ENCODE data around the gene CCM2. TPM values are rescaled to one million over a fixed set of nuclear protein-coding genes. Genes with fewer than 3 reads are reported as not detected.

Gene CCM2
- polyA plus RNA-seq, 1 donor from 2014 or later: 25.8 TPM

GRCh38 chr7:45082031-45082830, 82.2 kb downstream of the CCM2 start:
- Histone ChIP-seq H2AFZ (ENCODE audit: low read depth, low read length) (no peak overlapping the region), H3K9me2 (ENCODE audit: insufficient read depth, low read length) (no peaks in the 10 kb centered on the region), H3K27ac (ENCODE audit: low read length) (no peak overlapping the region), H3K9me3 (ENCODE audit: low read length) (no peaks in the 10 kb centered on the region), H3K4me3 (ENCODE audit: low read length) (no peak overlapping the region), H3F3A (ENCODE audit: insufficient read depth, low read length, poor library complexity, severe bottlenecking) (no peaks in the 10 kb centered on the region), H3K4me2 (ENCODE audit: low read length) (no peak overlapping the region), H3K79me2 (replicated peaks; ENCODE audit: insufficient read depth, low read length) (peaks cover 8% of the 10 kb centered on the region), H3K9ac (ENCODE audit: low read length) (no peak overlapping the region), H3K27me3 (ENCODE audit: insufficient read depth, low read depth, low read length) (no peaks in the 10 kb centered on the region), H4K20me1 (ENCODE audit: insufficient read depth) (no peaks in the 10 kb centered on the region), H3K36me3 (ENCODE audit: insufficient read depth, low read length) (peaks cover 3% of the 10 kb centered on the region)
- TF ChIP-seq POLR2AphosphoS5 (IDR thresholded peaks at IDR 0.05) (no peak), EP300 (conservative IDR thresholded peaks at IDR 0.05; ENCODE audit: poor library complexity, severe bottlenecking) (no peak), TAF1 (IDR thresholded peaks at IDR 0.05; ENCODE audit: low read depth) (no peak), REST (IDR thresholded peaks at IDR 0.05; ENCODE audit: borderline replicate concordance) (no peak), SMC3 (conservative IDR thresholded peaks at IDR 0.05; ENCODE audit: poor library complexity) (no peak), RAD21 (conservative IDR thresholded peaks at IDR 0.05) (no peak), CTCF (IDR thresholded peaks at IDR 0.05; ENCODE audit: poor library complexity, severe bottlenecking) (no peak), MXI1 (conservative IDR thresholded peaks at IDR 0.05; ENCODE audit: poor library complexity, severe bottlenecking) (no peak), EZH2 (IDR thresholded peaks at IDR 0.05; ENCODE audit: borderline replicate concordance, insufficient read depth, low read length, poor library complexity, severe bottlenecking) (no peak)

GRCh38 chr7:45082831-45083331, 82.9 kb downstream of the CCM2 start:
- Histone ChIP-seq H3K79me2 (replicated peaks; ENCODE audit: insufficient read depth, low read length) (peaks cover 15% of the 10 kb centered on the region), H3K27me3 (ENCODE audit: insufficient read depth, low read depth, low read length) (no peaks in the 10 kb centered on the region), H3K36me3 (ENCODE audit: insufficient read depth, low read length) (peaks cover under 1% of the 10 kb centered on the region), H3K4me2 (ENCODE audit: low read length) (no peak overlapping the region), H3K27ac (ENCODE audit: low read length) (no peak overlapping the region), H4K20me1 (ENCODE audit: insufficient read depth) (no peaks in the 10 kb centered on the region), H3F3A (ENCODE audit: insufficient read depth, low read length, poor library complexity, severe bottlenecking) (no peaks in the 10 kb centered on the region), H2AFZ (ENCODE audit: low read depth, low read length) (no peak overlapping the region), H3K9me2 (ENCODE audit: insufficient read depth, low read length) (no peaks in the 10 kb centered on the region), H3K9ac (ENCODE audit: low read length) (no peak overlapping the region), H3K9me3 (ENCODE audit: low read length) (no peaks in the 10 kb centered on the region), H3K4me3 (ENCODE audit: low read length) (no peak overlapping the region)
- no peak for TF ChIP-seq POLR2AphosphoS5 (IDR thresholded peaks at IDR 0.05)
- TF ChIP-seq EP300 (conservative IDR thresholded peaks at IDR 0.05; ENCODE audit: poor library complexity, severe bottlenecking): no peak
- TF ChIP-seq CTCF (IDR thresholded peaks at IDR 0.05; ENCODE audit: poor library complexity, severe bottlenecking): no peak
- TF ChIP-seq EZH2 (IDR thresholded peaks at IDR 0.05; ENCODE audit: borderline replicate concordance, insufficient read depth, low read length, poor library complexity, severe bottlenecking): no peak
- no peak for TF ChIP-seq SMC3 (conservative IDR thresholded peaks at IDR 0.05; ENCODE audit: poor library complexity)
